ENCODE results near the gene BRAF. TPM values are rescaled to one million over a fixed set of nuclear protein-coding genes. Genes with fewer than 3 reads are reported as not detected.
A peak's percentile ranks its signal among the peaks of the same experiment; 100 is the strongest.
"Not testable (repeated sequence)": the region's sequence is repeated elsewhere in the genome, so short reads cannot be mapped to it uniquely, and the experiment has no call there.

The BRAF gene
- total RNA-seq, 1 donor from 2014 or later: 19.8 TPM

- H3K9me3 Mint-ChIP-seq (ENCODE audit: low read depth): no peaks in the 10 kb centered on the region
- no peak overlapping the region for H3K27ac Mint-ChIP-seq (ENCODE audit: unreplicated experiment)
- peaks cover 6% of the 10 kb centered on the region for H3K4me1 Mint-ChIP-seq (ENCODE audit: low read depth)
- no peak overlapping the region for H3K4me3 Mint-ChIP-seq (ENCODE audit: unreplicated experiment)
- peaks cover 15% of the 10 kb centered on the region for H3K27me3 Mint-ChIP-seq (ENCODE audit: low read depth)
- H3K36me3 Mint-ChIP-seq (ENCODE audit: low read depth): no peaks in the 10 kb centered on the region
- TF ChIP-seq CTCF (IDR thresholded peaks at IDR 0.05): no peak
- DNase-seq (ENCODE audit: low spot score): no peak
These were observed 4.0 kb upstream of the BRAF start for GRCh38 chr7:140928491-140929309.

- peaks cover 12% of the 10 kb centered on the region for H3K27me3 Mint-ChIP-seq (ENCODE audit: low read depth)
- H3K4me1 Mint-ChIP-seq (ENCODE audit: low read depth); H3K9me3 Mint-ChIP-seq (ENCODE audit: low read depth); H3K36me3 Mint-ChIP-seq (ENCODE audit: low read depth); H3K27ac Mint-ChIP-seq (ENCODE audit: unreplicated experiment); H3K4me3 Mint-ChIP-seq (ENCODE audit: unreplicated experiment); DNase-seq (ENCODE audit: low spot score): not testable (repeated sequence)
These were observed 3.2 kb upstream of the BRAF start for GRCh38 chr7:140927945-140928344.

GRCh38 chr7:140927351-140927750, 2.6 kb upstream of the BRAF start:
- Mint-ChIP-seq H3K9me3 (ENCODE audit: low read depth) (no peaks in the 10 kb centered on the region), H3K27ac (ENCODE audit: unreplicated experiment) (no peak overlapping the region), H3K4me3 (ENCODE audit: unreplicated experiment) (no peak overlapping the region), H3K27me3 (ENCODE audit: low read depth) (peaks cover 8% of the 10 kb centered on the region), H3K36me3 (ENCODE audit: low read depth) (no peaks in the 10 kb centered on the region), H3K4me1 (ENCODE audit: low read depth) (peaks cover 6% of the 10 kb centered on the region)
- TF ChIP-seq CTCF (IDR thresholded peaks at IDR 0.05): no peak
- DNase-seq (ENCODE audit: low spot score): no peak

GRCh38 chr7:140926021-140926817, 1.5 kb upstream of the BRAF start:
- H3K27me3 Mint-ChIP-seq (ENCODE audit: low read depth): peaks cover 7% of the 10 kb centered on the region
- peak overlapping the region; percentile 8 for H3K27ac Mint-ChIP-seq (ENCODE audit: unreplicated experiment)

GRCh38 chr7:140924019-140924820, 509 bp downstream of the BRAF start:
- no peak overlapping the region for H3K4me3 Mint-ChIP-seq (ENCODE audit: unreplicated experiment)
- H3K27me3 Mint-ChIP-seq (ENCODE audit: low read depth): no peaks in the 10 kb centered on the region
- peak overlapping the region; percentile 63 for H3K27ac Mint-ChIP-seq (ENCODE audit: unreplicated experiment)
- peak; percentile 87 for DNase-seq (ENCODE audit: low spot score)
- TF ChIP-seq CTCF (IDR thresholded peaks at IDR 0.05): peak; percentile 77
- no peaks in the 10 kb centered on the region for H3K36me3 Mint-ChIP-seq (ENCODE audit: low read depth)
- H3K9me3 Mint-ChIP-seq (ENCODE audit: low read depth): no peaks in the 10 kb centered on the region
- peaks cover 6% of the 10 kb centered on the region for H3K4me1 Mint-ChIP-seq (ENCODE audit: low read depth)

More at GRCh38 chr7:140926021-140926817, 1.5 kb upstream of the BRAF start:
- DNase-seq (ENCODE audit: low spot score): no peak
- no peaks in the 10 kb centered on the region for H3K9me3 Mint-ChIP-seq (ENCODE audit: low read depth)
- H3K4me3 Mint-ChIP-seq (ENCODE audit: unreplicated experiment): no peak overlapping the region
- H3K4me1 Mint-ChIP-seq (ENCODE audit: low read depth): peaks cover 6% of the 10 kb centered on the region
- no peak for TF ChIP-seq CTCF (IDR thresholded peaks at IDR 0.05)
- no peaks in the 10 kb centered on the region for H3K36me3 Mint-ChIP-seq (ENCODE audit: low read depth)
